T-helper 2 cell treated with Interferon-gamma antibody and Interleukin-4, amounts not matched to agents 5 μg/mL and 100 μg/mL, for 36 hours (primary cell): ENCODE data around the gene SNRNP70.
"Not testable (repeated sequence)": the region's sequence is repeated elsewhere in the genome, so short reads cannot be mapped to it uniquely, and the experiment has no call there.

Source experiments
- DNase-seq: peaks from one replicate; pipeline ENCODE4 v3.0.0; 2021; ENCODE audit warnings: low spot score
- H3K27ac Mint-ChIP-seq: one replicate; pipeline ENCODE4 v1.8.0; 2021; ENCODE audit warnings: mild to moderate bottlenecking, mixed read lengths
- H3K27me3 Mint-ChIP-seq: one replicate; pipeline ENCODE4 v1.8.0; 2021; ENCODE audit warnings: low read depth, mixed read lengths
- H3K36me3 Mint-ChIP-seq: one replicate; pipeline ENCODE4 v1.8.0; 2021; ENCODE audit warnings: low read depth, mixed read lengths
- H3K4me1 Mint-ChIP-seq: one replicate; pipeline ENCODE4 v1.8.0; 2021; ENCODE audit warnings: low read depth, mixed read lengths
- H3K4me3 Mint-ChIP-seq: one replicate; pipeline ENCODE4 v1.8.0; 2022; ENCODE audit warnings: mild to moderate bottlenecking, moderate library complexity, mixed read lengths
- H3K9me3 Mint-ChIP-seq: one replicate; pipeline ENCODE4 v1.8.0; 2021; ENCODE audit warnings: mixed read lengths

The SNRNP70 gene

DNA sequence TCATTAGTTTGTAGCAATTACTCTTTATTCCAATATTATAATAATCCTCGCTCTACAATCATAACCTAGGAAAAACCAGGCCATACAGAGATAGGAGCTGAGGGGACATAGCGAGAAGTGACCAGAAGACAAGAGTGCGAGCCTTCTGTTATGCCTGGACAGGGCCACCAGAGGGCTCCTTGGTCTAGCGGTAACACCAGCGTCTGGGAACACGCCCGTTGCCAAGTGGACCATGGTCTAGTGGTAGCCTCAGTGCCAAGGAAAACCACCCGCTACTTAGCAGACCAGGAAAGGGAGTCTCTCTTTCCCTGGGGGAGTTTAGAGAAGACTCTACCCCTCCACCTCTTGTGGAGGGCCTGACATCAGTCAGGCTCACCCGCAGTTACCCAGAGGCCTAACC is 10.4 kb upstream of the SNRNP70 start:
- DNase-seq, result peak; percentile 15
- H3K4me3 Mint-ChIP-seq, H3K27ac Mint-ChIP-seq, H3K36me3 Mint-ChIP-seq, H3K9me3 Mint-ChIP-seq, H3K4me1 Mint-ChIP-seq: not testable (repeated sequence)
- peaks cover 35% of the 10 kb centered on the region for H3K27me3 Mint-ChIP-seq

DNA sequence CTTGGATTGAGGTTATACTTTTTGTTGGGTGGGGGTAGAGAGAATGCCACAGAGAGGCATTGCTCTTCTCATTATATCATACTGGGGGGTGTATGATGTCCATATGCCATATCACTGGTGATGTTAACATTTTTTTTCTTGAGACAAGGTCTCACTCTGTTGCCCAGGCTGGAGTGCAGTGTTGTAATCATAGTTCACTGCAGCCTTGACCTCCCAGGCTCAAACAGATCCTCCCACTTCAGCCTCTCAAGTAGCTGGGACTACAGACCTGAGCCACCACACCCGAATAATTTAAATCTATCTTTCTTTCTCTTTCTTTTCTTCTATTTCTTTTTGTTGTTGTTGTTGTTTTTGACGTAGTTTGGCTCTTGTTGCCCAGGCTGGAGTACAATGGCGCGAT is 4.9 kb upstream of the SNRNP70 start:
- Mint-ChIP-seq H3K9me3 (no peaks in the 10 kb centered on the region), H3K4me1 (peaks cover 3% of the 10 kb centered on the region), H3K4me3 (no peak overlapping the region), H3K36me3 (no peaks in the 10 kb centered on the region), H3K27me3 (peaks cover 2% of the 10 kb centered on the region), H3K27ac (no peak overlapping the region)
- no peak for DNase-seq

DNA sequence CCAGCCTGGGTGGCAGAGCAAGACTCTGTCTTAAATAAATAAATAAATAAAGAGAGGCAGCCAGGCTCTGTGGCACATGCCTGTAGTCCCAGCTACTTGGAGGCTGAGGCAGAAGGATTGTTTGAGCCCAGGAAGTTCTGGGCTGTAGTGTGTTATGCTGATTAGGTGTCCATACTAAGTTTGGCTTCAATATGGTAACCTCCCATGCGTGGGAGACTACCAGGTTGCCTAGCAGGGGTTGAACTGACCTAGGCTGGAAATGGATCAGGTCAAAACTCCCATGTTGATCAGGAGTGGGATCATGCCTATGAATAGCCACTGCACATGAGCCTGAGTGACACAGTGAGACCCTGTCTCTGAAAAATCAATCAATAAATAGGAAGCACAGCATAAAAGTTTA is 4.0 kb upstream of the SNRNP70 start:
- peaks cover 6% of the 10 kb centered on the region for H3K4me1 Mint-ChIP-seq
- no peak overlapping the region for H3K4me3 Mint-ChIP-seq
- DNase-seq, result no peak
- H3K27ac Mint-ChIP-seq, result no peak overlapping the region
- H3K36me3 Mint-ChIP-seq, result peaks cover 5% of the 10 kb centered on the region
- peaks cover 2% of the 10 kb centered on the region for H3K27me3 Mint-ChIP-seq
- H3K9me3 Mint-ChIP-seq, result no peaks in the 10 kb centered on the region

DNA sequence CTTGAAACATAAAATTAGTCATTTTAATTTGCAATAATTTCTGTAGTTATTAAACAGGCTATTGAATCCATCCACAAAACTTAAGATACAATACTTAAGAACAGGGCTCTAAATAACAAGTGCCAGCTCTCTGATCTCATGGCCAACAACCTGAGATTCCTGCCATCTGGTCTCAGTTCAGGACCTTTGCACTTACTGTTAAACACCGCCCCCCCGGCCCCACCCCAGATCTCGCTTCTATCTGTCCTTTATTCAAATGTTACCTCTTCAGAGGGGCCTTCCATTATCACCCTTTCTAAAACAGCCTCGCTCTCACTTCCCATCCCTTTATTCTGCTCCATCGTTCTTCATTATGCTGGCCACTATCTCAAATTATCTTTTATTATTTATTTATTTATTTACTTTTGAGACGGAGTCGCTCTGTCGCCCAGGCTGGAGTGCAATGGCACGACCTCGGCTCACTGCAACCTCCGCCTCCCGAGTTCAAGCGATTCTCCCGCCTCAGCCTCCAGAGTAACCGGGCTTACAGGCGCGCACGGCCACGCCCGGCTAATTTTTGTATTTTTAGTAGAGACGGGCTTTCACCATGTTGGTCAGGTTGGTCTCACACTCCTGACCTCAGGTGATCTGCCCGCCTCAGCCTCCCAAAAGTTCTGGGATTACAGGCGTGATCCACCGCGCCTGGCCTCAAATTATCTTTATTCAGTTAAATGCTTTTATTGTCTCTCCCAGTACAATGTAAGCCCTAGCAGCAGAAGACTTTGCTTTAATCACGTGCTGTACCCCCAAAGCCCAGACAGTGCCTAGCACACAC is 838 bp upstream of the SNRNP70 start:
- Mint-ChIP-seq H3K4me3 (peak overlapping the region; percentile 97), H3K9me3 (no peaks in the 10 kb centered on the region), H3K27ac (peak overlapping the region; percentile 88), H3K36me3 (peaks cover 20% of the 10 kb centered on the region), H3K27me3 (peaks cover 2% of the 10 kb centered on the region), H3K4me1 (peaks cover 21% of the 10 kb centered on the region)
- DNase-seq, result no peak

DNA sequence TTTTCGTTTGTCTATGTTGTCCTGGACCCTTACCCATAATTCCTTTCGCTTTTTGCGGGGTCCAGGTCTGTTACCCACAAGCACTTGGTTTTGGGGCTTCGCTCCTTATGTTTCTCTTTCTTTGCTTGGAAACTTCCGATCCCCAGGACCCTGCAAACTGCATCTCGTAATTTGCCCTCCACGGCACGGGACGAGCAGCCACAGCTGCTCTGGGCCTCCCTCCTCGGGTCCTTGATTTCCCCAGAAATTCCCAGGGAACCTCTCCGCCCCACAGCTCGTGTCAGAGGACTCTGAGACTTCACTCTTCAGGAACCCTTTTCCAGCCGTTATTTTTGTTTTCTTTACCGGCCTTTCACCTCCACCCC is 599 bp downstream of the SNRNP70 start:
- no peaks in the 10 kb centered on the region for H3K9me3 Mint-ChIP-seq
- H3K36me3 Mint-ChIP-seq, result peaks cover 30% of the 10 kb centered on the region
- H3K27ac Mint-ChIP-seq, result peak overlapping the region; percentile 88
- H3K4me1 Mint-ChIP-seq, result peaks cover 25% of the 10 kb centered on the region
- no peak for DNase-seq
- H3K4me3 Mint-ChIP-seq, result peak overlapping the region; percentile 97
- peaks cover 2% of the 10 kb centered on the region for H3K27me3 Mint-ChIP-seq

DNA sequence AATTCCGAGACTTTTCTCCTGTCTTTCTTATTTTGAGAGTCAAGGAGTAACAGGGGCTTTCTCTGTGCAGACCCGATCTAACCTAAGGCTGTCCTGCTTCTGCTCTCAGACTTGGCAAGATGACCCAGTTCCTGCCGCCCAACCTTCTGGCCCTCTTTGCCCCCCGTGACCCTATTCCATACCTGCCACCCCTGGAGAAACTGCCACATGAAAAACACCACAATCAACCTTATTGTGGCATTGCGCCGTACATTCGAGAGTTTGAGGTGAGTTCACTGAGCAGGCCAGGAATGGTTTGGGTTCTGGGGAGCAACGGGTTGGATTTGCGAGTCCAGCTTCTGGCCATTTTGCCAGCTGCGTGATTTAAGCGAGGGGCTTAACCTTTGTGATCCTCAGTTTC is 1.0 kb downstream of the SNRNP70 start:
- Mint-ChIP-seq H3K27ac (peak overlapping the region; percentile 88), H3K4me1 (peaks cover 26% of the 10 kb centered on the region), H3K27me3 (peaks cover 2% of the 10 kb centered on the region), H3K4me3 (peak overlapping the region; percentile 97), H3K9me3 (no peaks in the 10 kb centered on the region), H3K36me3 (peaks cover 32% of the 10 kb centered on the region)
- DNase-seq, result no peak

DNA sequence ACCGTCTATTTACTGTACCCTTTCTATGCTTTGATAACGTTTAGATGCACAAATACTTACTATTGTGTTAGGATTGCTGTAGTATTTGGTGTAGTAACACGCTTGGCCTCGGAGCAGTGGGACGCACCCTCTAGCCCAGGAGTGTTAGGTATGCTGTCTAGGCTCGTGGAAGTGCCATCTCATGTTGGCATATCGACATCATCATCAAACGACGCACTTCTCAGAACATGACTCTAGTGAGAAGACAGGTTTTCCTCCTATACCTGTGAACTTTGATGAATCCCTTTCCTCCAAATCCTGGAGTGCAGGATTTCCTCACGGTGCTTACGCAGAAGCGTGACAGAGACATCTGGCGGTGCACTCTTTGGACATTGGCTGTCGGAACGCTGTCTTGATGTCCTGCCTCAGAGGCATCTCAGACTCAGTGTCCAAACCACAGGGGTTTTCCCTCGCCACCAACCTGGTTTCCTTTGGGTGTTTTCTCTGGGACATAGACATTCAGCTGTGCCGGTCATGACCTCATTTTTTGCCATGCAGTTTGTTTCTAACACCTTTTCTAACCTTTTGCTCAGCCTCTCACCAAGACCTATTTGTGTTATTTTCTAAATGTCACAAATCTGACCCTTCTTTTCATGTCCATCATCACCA is 6.3 kb downstream of the SNRNP70 start:
- peaks cover 19% of the 10 kb centered on the region for H3K4me1 Mint-ChIP-seq
- no peaks in the 10 kb centered on the region for H3K27me3 Mint-ChIP-seq
- no peak for DNase-seq
- peaks cover 52% of the 10 kb centered on the region for H3K36me3 Mint-ChIP-seq
- no peak overlapping the region for H3K4me3 Mint-ChIP-seq
- H3K27ac Mint-ChIP-seq, result no peak overlapping the region
- no peaks in the 10 kb centered on the region for H3K9me3 Mint-ChIP-seq

DNA sequence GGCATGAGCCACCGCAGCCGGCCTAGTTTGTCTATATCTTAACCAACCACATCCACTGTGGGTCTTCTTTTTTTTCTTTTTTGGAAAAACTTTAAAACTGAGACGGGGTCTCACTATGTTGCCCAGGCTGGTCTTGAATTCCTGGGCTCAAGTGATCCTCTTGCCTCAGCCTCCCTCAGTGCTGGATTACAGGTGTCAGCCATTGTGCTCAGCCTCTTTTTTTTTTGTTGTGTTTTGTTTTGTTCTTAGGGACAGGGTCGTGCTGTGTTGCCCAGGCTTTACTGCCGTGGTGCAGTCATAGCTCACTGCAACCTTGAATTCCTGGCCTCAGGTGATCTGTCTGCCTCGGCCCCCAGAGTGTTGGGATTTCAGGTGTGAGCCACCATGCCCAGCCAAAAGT is 7.4 kb downstream of the SNRNP70 start:
- peaks cover 53% of the 10 kb centered on the region for H3K36me3 Mint-ChIP-seq
- H3K4me3 Mint-ChIP-seq, result no peak overlapping the region
- no peak overlapping the region for H3K27ac Mint-ChIP-seq
- H3K27me3 Mint-ChIP-seq, result no peaks in the 10 kb centered on the region
- H3K4me1 Mint-ChIP-seq, result peaks cover 14% of the 10 kb centered on the region
- no peaks in the 10 kb centered on the region for H3K9me3 Mint-ChIP-seq
- no peak for DNase-seq

DNA sequence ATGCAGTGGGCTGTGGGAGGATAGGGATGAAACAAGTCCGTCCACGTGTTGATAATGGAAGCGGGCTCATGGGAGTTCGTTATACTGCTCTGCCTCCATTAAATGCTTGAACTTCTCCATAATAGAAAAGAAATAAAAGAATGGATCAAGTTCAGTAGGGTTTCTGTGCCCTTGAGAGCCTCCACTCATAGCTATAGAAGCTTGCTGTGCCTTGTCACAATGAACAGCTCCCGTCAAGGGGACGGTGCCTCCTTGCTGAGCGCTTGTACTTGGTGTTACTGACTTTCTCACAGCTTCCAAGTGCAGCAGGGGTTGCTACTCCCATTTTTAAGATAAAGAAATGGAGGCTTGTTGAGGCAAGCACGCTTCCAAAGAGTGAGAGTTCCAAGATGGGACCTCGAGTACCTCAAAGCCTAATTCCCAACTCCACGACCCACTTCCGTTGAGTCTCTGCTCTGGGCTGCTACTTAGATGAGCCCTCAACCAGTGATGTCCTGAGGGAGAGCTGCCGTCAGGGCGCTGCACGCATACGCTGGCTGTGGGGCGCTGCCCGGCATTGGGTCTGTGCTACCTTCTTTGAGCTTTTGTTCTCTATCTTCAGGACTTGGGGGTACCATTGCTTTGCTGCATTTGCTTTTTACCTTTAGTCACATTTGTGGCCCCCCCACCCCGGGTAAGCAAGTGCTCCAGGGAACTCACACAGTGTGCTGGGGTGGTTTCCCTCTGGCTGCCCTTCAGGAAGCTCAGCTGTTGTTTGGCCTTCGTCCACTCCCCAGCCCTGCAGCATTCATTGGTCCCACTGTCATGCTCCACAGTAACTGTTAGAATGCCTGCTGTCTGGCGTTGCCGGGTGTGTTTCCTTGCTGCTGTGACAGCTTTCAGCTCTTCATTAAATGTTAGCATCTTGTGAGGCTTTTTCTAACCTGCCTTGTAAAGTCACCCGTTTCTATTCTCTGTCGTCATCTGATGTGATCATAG is 9.5 kb downstream of the SNRNP70 start:
- Mint-ChIP-seq H3K36me3 (peaks cover 61% of the 10 kb centered on the region), H3K27me3 (no peaks in the 10 kb centered on the region), H3K27ac (no peak overlapping the region), H3K4me1 (peaks cover 12% of the 10 kb centered on the region), H3K9me3 (no peaks in the 10 kb centered on the region), H3K4me3 (no peak overlapping the region)
- no peak for DNase-seq

DNA sequence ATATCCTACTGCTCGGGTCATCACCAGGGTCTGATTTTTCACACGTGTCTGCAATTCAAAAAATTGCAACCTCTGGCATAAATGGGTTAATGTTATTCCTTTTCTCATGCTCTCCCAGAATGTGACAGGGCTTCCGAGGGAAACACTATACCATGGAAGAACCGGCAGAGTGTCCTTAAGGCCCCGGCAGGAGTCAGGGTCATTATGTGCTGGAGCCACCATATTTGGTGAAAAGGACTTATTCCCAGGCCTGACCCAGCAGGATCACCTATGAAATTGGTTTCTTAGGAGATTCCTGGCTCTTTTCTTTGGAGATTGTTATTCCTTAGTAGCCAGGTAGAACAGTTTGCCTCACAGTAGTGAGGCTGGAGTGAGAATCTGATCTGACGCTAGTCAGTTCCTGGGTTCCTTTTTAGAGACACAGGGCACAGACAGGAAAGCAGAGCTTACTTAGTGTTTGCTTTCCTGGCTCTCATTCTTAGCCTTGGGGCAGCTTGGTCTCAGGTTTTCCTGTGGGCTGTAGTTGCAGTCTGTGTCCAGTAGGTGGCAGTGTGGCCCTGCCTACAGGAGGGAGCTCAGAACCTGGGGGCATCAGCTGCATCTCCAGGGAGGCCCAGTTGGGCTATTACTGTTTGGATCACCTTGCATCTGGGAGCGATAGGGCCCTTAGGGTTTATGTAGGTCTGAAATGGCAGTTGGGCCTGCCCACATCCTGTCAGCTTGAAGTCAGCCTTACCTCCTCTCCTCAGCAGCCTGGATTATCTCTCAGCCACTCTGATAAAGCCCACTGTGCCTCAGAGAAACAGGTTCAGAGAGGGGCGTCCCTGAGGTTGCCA is 12.4 kb downstream of the SNRNP70 start:
- no peaks in the 10 kb centered on the region for H3K27me3 Mint-ChIP-seq
- H3K36me3 Mint-ChIP-seq, result peaks cover 56% of the 10 kb centered on the region
- peaks cover 6% of the 10 kb centered on the region for H3K4me1 Mint-ChIP-seq
- peak; percentile 60 for DNase-seq
- no peak overlapping the region for H3K4me3 Mint-ChIP-seq
- peak overlapping the region; percentile 75 for H3K27ac Mint-ChIP-seq
- no peaks in the 10 kb centered on the region for H3K9me3 Mint-ChIP-seq

DNA sequence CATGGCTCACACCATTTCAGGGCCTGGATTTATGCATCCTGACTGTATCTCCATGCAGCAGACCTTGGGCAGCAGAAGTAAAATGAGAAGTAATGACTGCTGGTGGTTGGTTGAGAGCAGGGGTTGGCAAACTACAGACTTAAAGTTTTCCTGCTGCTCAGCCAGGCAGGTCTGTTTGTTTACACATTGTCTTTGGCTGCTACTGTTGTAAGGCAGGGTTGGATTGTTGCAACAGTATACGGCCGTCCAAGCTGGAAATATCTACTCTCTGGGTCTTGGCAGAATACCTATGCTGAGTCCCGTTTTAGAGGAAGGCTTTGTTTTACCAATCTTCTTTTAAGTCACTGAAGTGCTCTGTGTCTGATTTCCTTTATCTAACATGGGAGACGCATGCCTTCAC is 13.5 kb downstream of the SNRNP70 start:
- Mint-ChIP-seq H3K27ac (peak overlapping the region; percentile 75), H3K36me3 (peaks cover 52% of the 10 kb centered on the region), H3K27me3 (no peaks in the 10 kb centered on the region), H3K4me3 (no peak overlapping the region), H3K9me3 (no peaks in the 10 kb centered on the region), H3K4me1 (peaks cover 6% of the 10 kb centered on the region)
- DNase-seq, result no peak

DNA sequence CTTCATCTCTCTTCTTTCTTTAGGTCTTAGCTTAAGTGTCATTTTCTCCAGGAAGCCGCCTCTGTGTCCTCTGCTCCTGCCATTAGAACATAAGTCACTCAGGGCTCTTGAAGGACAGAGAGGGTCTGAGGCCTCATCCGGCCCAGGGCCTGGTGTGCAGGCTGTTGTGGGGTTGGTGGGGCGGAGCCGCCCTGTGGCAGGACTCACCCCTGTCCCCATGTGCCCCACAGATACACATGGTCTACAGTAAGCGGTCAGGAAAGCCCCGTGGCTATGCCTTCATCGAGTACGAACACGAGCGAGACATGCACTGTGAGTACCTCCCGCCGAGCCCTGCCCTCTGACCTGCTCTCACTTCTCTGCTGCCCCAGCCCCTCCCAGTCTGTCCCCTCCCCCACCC is 15.9 kb downstream of the SNRNP70 start:
- no peak for DNase-seq
- Mint-ChIP-seq H3K9me3 (no peaks in the 10 kb centered on the region), H3K27ac (no peak overlapping the region), H3K36me3 (peaks cover 54% of the 10 kb centered on the region), H3K27me3 (no peaks in the 10 kb centered on the region), H3K4me3 (no peak overlapping the region), H3K4me1 (peaks cover 6% of the 10 kb centered on the region)

DNA sequence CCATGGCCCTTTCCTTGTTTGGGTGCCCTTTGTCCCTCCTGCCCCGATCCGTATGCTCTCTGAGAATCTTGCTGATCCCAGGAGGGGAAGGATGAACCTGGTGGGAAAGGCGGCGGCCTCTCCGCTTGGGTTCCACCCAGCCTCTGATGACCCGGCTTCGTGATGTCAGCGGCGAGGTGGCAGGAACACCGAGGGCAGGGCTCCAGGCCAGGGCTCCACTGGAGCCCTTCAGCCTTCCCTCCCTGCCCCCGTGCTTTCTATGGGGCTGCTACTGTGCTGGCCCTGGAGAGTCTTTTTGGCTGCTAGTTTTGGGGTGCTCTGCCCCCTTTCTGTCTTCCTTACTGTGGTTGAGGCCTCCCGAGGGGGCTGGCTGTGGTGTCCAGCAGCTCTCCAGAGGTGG is 17.1 kb downstream of the SNRNP70 start:
- no peak for DNase-seq
- no peaks in the 10 kb centered on the region for H3K9me3 Mint-ChIP-seq
- H3K27ac Mint-ChIP-seq, result no peak overlapping the region
- peaks cover 55% of the 10 kb centered on the region for H3K36me3 Mint-ChIP-seq
- peaks cover 8% of the 10 kb centered on the region for H3K4me1 Mint-ChIP-seq
- H3K4me3 Mint-ChIP-seq, result no peak overlapping the region
- H3K27me3 Mint-ChIP-seq, result no peaks in the 10 kb centered on the region
